BJ (cell line): ENCODE results near the gene LRMDA. TPM values are rescaled to one million over a fixed set of nuclear protein-coding genes. Genes with fewer than 3 reads are reported as not detected.

Experiments
- CTCF ChIA-PET: fragments of 350-600 bp; formaldehyde crosslinking; extraction: SDS; loops from one replicate; lab custom pipeline; 2021; ENCODE audit warnings: antibody characterized with exemption, inconsistent platforms; lab: Yijun Ruan, JAX
- POLR2A ChIA-PET: fragments of 300-600 bp; sonication (Branson Sonifier 250); formaldehyde crosslinking; extraction: SDS; loops from one replicate; lab custom pipeline; 2021; ENCODE audit warnings: antibody characterized with exemption; lab: Charles Lee
- DNase-seq: peaks from one replicate; pipeline ENCODE4 v3.0.0-alpha.2; 2011; ENCODE audit warnings: low read depth
- H3K27me3 ChIP-seq: 2 replicates; pipeline ENCODE4 v1.6.0; 2011; ENCODE audit warnings: low read length; ENCODE audit not compliant: control insufficient read depth, insufficient read depth
- H3K36me3 ChIP-seq: 2 replicates; pipeline ENCODE4 v1.5.1; 2011; ENCODE audit warnings: low read length; ENCODE audit not compliant: control insufficient read depth, insufficient read depth
- H3K4me3 ChIP-seq: 2 replicates; pipeline ENCODE4 v1.5.1; 2011; ENCODE audit warnings: low read depth, mild to moderate bottlenecking, control low read depth, low read length
- CTCF ChIP-seq: IDR thresholded peaks from 2 replicates; pipeline ENCODE4 v1.5.1; 2011; ENCODE audit warnings: low read depth, mild to moderate bottlenecking, control low read depth, inconsistent platforms, low read length, moderate library complexity; ENCODE audit not compliant: insufficient read depth
- polyA plus RNA-seq: library from polyadenylated mRNA; depleted of rRNA; stranded (reverse); fragments of >200 nt; gene quantifications from 2 replicates; pipeline ENCODE4 v1.2.3, GENCODE V29; 2011

The LRMDA gene
- polyA plus RNA-seq, 1 experiment, result not detected

- no peak for TF ChIP-seq CTCF
- CTCF ChIA-PET, result no interaction called here
Measured at GRCh38 chr10:75902816-75903215, 471.4 kb downstream of the LRMDA start.

GRCh38 chr10:75904499-75905283, 473.3 kb downstream of the LRMDA start:
- Histone ChIP-seq H3K27me3 (no peaks in the 10 kb centered on the region; the same call in 1 of the 2 replicates), H3K36me3 (no peaks in the 10 kb centered on the region), H3K4me3 (no peak overlapping the region)
- DNase-seq, result no peak
- CTCF ChIA-PET, result interaction anchor here (0.7 to 1.1 kb wide), 2 partner anchors 10 to 28 kb away, joined by 3 read pairs; no protein-coding TSS in a partner anchor
- TF ChIP-seq CTCF, result no peak
- POLR2A ChIA-PET, result no interaction called here

More at GRCh38 chr10:75902816-75903215, 471.4 kb downstream of the LRMDA start:
- H3K36me3 ChIP-seq, result no peaks in the 10 kb centered on the region
- H3K4me3 ChIP-seq, result no peak overlapping the region
- H3K27me3 ChIP-seq, result no peaks in the 10 kb centered on the region; the same call in 1 of the 2 replicates
- POLR2A ChIA-PET, result no interaction called here
- DNase-seq, result no peak

- DNase-seq, result no peak
- TF ChIP-seq CTCF, result no peak
- H3K27me3 ChIP-seq, result no peaks in the 10 kb centered on the region; the same call in 1 of the 2 replicates
- no peaks in the 10 kb centered on the region for H3K36me3 ChIP-seq
- ChIA-PET CTCF (interaction anchor here (1.1 kb wide), 1 partner anchor 27 kb away, joined by 3 read pairs; no protein-coding TSS in a partner anchor), POLR2A (no interaction called here)
- H3K4me3 ChIP-seq, result no peak overlapping the region
Measured at GRCh38 chr10:75905490-75905889, 474.1 kb downstream of the LRMDA start.

- Histone ChIP-seq H3K4me3 (no peak overlapping the region), H3K27me3 (no peaks in the 10 kb centered on the region), H3K36me3 (no peaks in the 10 kb centered on the region)
- DNase-seq, result no peak
- TF ChIP-seq CTCF, result peak; percentile 48
- POLR2A ChIA-PET, result no interaction called here
- CTCF ChIA-PET, result interaction anchor here (1.2 to 1.8 kb wide), 3 partner anchors 11 to 511 kb away, joined by 4 to 9 read pairs (median 8); partner anchors contain the start of gene ZNF503
Measured at GRCh38 chr10:75910032-75910431, 478.6 kb downstream of the LRMDA start.

- POLR2A ChIA-PET, result no interaction called here
- H3K27me3 ChIP-seq, result no peaks in the 10 kb centered on the region
- no peak for DNase-seq
- CTCF ChIA-PET, result interaction anchor here (1.0 kb wide), 2 partner anchors 33 to 512 kb away, joined by 3 read pairs; no protein-coding TSS in a partner anchor
- TF ChIP-seq CTCF, result no peak
- H3K36me3 ChIP-seq, result no peaks in the 10 kb centered on the region
- H3K4me3 ChIP-seq, result no peak overlapping the region
Measured at GRCh38 chr10:75911426-75911825, 480.0 kb downstream of the LRMDA start.
